NCI-H2227 treated with DMSO at 0.1 percent for 48 hours (cell line): Measurements from ENCODE around the gene ORC2.
"Not testable (repeated sequence)": the region's sequence is repeated elsewhere in the genome, so short reads cannot be mapped to it uniquely, and the experiment has no call there.

Experiments
- DNase-seq: peaks from one replicate; lab custom pipeline; 2025; lab: John Stamatoyannopoulos, UW

Gene ORC2

GRCh38 chr2:200930947-200931626 is 32.4 kb downstream of the ORC2 start:
- no peak for DNase-seq

- no peak for DNase-seq
Observed at GRCh38 chr2:200929334-200930249, 33.9 kb downstream of the ORC2 start.

- no peak for DNase-seq
Observed at GRCh38 chr2:200922439-200922838, 41.0 kb downstream of the ORC2 start.

- no peak for DNase-seq
Observed at GRCh38 chr2:200913654-200914053, 49.8 kb downstream of the ORC2 start.

- no peak for DNase-seq
Observed at GRCh38 chr2:200909958-200910357, 53.5 kb downstream of the ORC2 start.

GRCh38 chr2:200905618-200906296 is 57.7 kb downstream of the ORC2 start:
- peak; percentile 65 for DNase-seq

- DNase-seq: peak; percentile 85
Observed at GRCh38 chr2:200901459-200902072, 61.9 kb downstream of the ORC2 start.

GRCh38 chr2:200899482-200899881 is 64.0 kb downstream of the ORC2 start:
- DNase-seq: no peak

- DNase-seq: peak; percentile 99
Observed at GRCh38 chr2:200888704-200889625, 74.5 kb downstream of the ORC2 start, which contains the start of the genes NIF3L1 and PPIL3. NIF3L1 (plus strand) TSS chr2:200889371; CDS start chr2:200891944, 2,573 bp downstream. PPIL3 (minus strand) TSS chr2:200889077; CDS start chr2:200887615, 1,462 bp downstream.

- not testable (repeated sequence) for DNase-seq
Observed at GRCh38 chr2:200881715-200882249, 81.7 kb downstream of the ORC2 start.

GRCh38 chr2:200878289-200878880 is 85.1 kb downstream of the ORC2 start:
- DNase-seq: no peak

GRCh38 chr2:200877443-200877842 is 86.0 kb downstream of the ORC2 start:
- no peak for DNase-seq

- DNase-seq: no peak
Observed at GRCh38 chr2:200873560-200873959, 89.9 kb downstream of the ORC2 start.

- no peak for DNase-seq
Observed at GRCh38 chr2:200871151-200871550, 92.3 kb downstream of the ORC2 start.

- no peak for DNase-seq
Observed at GRCh38 chr2:200869014-200869413, 94.4 kb downstream of the ORC2 start.

GRCh38 chr2:200864176-200865034 is 99.1 kb downstream of the ORC2 start, which contains the start of gene CLK1:
CLK1 (minus strand) TSS chr2:200864658; CDS start chr2:200861862, 2,796 bp downstream.
- DNase-seq: peak; percentile 96

GRCh38 chr2:200863782-200864175 is 99.7 kb downstream of the ORC2 start:
- DNase-seq: peak; percentile 80

- peak; percentile 47 for DNase-seq
Observed at GRCh38 chr2:200862532-200863000, 100.9 kb downstream of the ORC2 start.

GRCh38 chr2:200861617-200862155 is 101.8 kb downstream of the ORC2 start:
- DNase-seq: peak; percentile 6
